Mesenchymal stem cell (in vitro differentiated cells and primary cell): Measurements from ENCODE around the gene GK2.

Source experiments
- DNase-seq: peaks from one replicate; pipeline ENCODE4 v3.0.0-alpha.2; 2013
- H2AFZ ChIP-seq: one replicate; pipeline ENCODE4 v1.6.1; 2013; ENCODE audit warnings: low read depth, mild to moderate bottlenecking, control low read depth, inconsistent platforms, low read length, moderate library complexity
- H2AK5ac ChIP-seq: 2 replicates; pipeline ENCODE4 v1.6.1; 2013; ENCODE audit warnings: low read length, moderate library complexity, mild to moderate bottlenecking, inconsistent platforms; ENCODE audit not compliant: severe bottlenecking
- H2BK120ac ChIP-seq: one replicate; pipeline ENCODE4 v1.6.1; 2013; ENCODE audit warnings: low read depth, mild to moderate bottlenecking, inconsistent platforms, low read length, moderate library complexity
- H2BK12ac ChIP-seq, 2 experiments: one replicate each; pipeline ENCODE4 v1.6.1; 2013; ENCODE audit warnings: inconsistent platforms in 2 of 2, low read length in 2 of 2, mild to moderate bottlenecking in 2 of 2, moderate library complexity in 2 of 2, control low read depth in 1 of 2
- H2BK15ac ChIP-seq: one replicate; pipeline ENCODE4 v1.6.1; 2013; ENCODE audit warnings: mild to moderate bottlenecking, low read depth, inconsistent platforms; ENCODE audit not compliant: poor library complexity, severe bottlenecking
- H2BK5ac ChIP-seq: 2 replicates; pipeline ENCODE4 v1.6.1; 2013; ENCODE audit warnings: low read depth, mild to moderate bottlenecking, low read length, control low read depth, inconsistent platforms; ENCODE audit not compliant: poor library complexity, severe bottlenecking
- H3K14ac ChIP-seq, 2 experiments: one replicate each; pipeline ENCODE4 v1.6.1; 2013; ENCODE audit warnings: inconsistent platforms in 2 of 2, low read length in 2 of 2, control low read depth in 1 of 2, mild to moderate bottlenecking in 1 of 2, moderate library complexity in 1 of 2
- H3K18ac ChIP-seq, 2 experiments: one replicate each; pipeline ENCODE4 v1.6.1; 2013; ENCODE audit warnings: inconsistent platforms in 2 of 2, low read length in 2 of 2, control low read depth in 1 of 2, low read depth in 1 of 2, mild to moderate bottlenecking in 1 of 2
- H3K23ac ChIP-seq, 2 experiments: one replicate each; pipeline ENCODE4 v1.6.1; 2013; ENCODE audit warnings: inconsistent platforms in 2 of 2, low read length in 2 of 2, mild to moderate bottlenecking in 2 of 2, moderate library complexity in 2 of 2, control low read depth in 1 of 2
- H3K27ac ChIP-seq: 2 replicates; pipeline ENCODE4 v1.5.1; 2013; ENCODE audit warnings: mild to moderate bottlenecking, moderate library complexity, low read length, control low read depth, inconsistent platforms; ENCODE audit not compliant: poor library complexity, severe bottlenecking
- H3K27me3 ChIP-seq, 2 experiments: 2 replicates each; pipeline versions ENCODE4 v1.6.1 to v1.7.0; 2013; ENCODE audit warnings: low read length in 2 of 2, mild to moderate bottlenecking in 2 of 2, moderate library complexity in 2 of 2, control low read depth in 1 of 2, inconsistent platforms in 1 of 2; ENCODE audit not compliant: control insufficient read depth in 1 of 2, insufficient read depth in 1 of 2
- H3K36me3 ChIP-seq, 2 experiments: 2 replicates each; pipeline versions ENCODE4 v1.6.1 to v1.7.0; 2013; ENCODE audit warnings: low read length in 2 of 2, control low read depth in 1 of 2, inconsistent platforms in 1 of 2, low read depth in 1 of 2, mild to moderate bottlenecking in 1 of 2; ENCODE audit not compliant: insufficient read depth in 2 of 2, control insufficient read depth in 1 of 2
- H3K4ac ChIP-seq, 2 experiments: one replicate each; pipeline ENCODE4 v1.6.1; 2013; ENCODE audit warnings: inconsistent platforms in 2 of 2, low read length in 2 of 2, mild to moderate bottlenecking in 2 of 2, moderate library complexity in 2 of 2, control low read depth in 1 of 2, low read depth in 1 of 2
- H3K4me1 ChIP-seq: 2 replicates; pipeline ENCODE4 v1.6.1; 2013; ENCODE audit warnings: low read depth, low read length, control low read depth; ENCODE audit not compliant: control insufficient read depth, insufficient read depth
- H3K4me2 ChIP-seq: 2 replicates; pipeline ENCODE4 v1.6.1; 2013; ENCODE audit warnings: low read length, mild to moderate bottlenecking, inconsistent platforms; ENCODE audit not compliant: poor library complexity, severe bottlenecking
- H3K4me3 ChIP-seq, 2 experiments: 2 replicates each; pipeline versions ENCODE4 v1.5.1 to v1.7.0; 2013; ENCODE audit warnings: low read length in 2 of 2, mild to moderate bottlenecking in 2 of 2, control low read depth in 1 of 2, low read depth in 1 of 2; ENCODE audit not compliant: insufficient read depth in 1 of 2
- H3K79me1 ChIP-seq: replicated peaks from 2 replicates; pipeline ENCODE4 v1.6.1; 2013; ENCODE audit warnings: mild to moderate bottlenecking, control low read depth, low read length, inconsistent platforms; ENCODE audit not compliant: poor library complexity, severe bottlenecking
- H3K9ac ChIP-seq: 2 replicates; pipeline ENCODE4 v1.7.0; 2013; ENCODE audit warnings: mild to moderate bottlenecking, low read length, moderate library complexity
- H3K9me3 ChIP-seq: 2 replicates; pipeline ENCODE4 v1.7.0; 2013; ENCODE audit warnings: mild to moderate bottlenecking, low read length; ENCODE audit not compliant: control insufficient read depth
- H4K8ac ChIP-seq: one replicate; pipeline ENCODE4 v1.6.1; 2013; ENCODE audit warnings: inconsistent platforms, mild to moderate bottlenecking, low read length, moderate library complexity
- H4K91ac ChIP-seq: one replicate; pipeline ENCODE4 v1.6.1; 2013; ENCODE audit warnings: mild to moderate bottlenecking, low read length, inconsistent platforms
- WGBS: methylation state at CpG from one replicate; pipeline ENCODE4 v1.1.7; 2013; ENCODE audit warnings: mixed read lengths; 5-methylcytosine and 5-hydroxymethylcytosine counted together

GK2 gene

GRCh38 chr4:79364061-79364460, 44.0 kb downstream of the GK2 start:
- Histone ChIP-seq H3K4ac (no peak overlapping the region), H3K18ac (no peak overlapping the region), H2BK15ac (no peak overlapping the region), H2BK12ac (no peak overlapping the region), H3K36me3 (no peaks in the 10 kb centered on the region), H3K79me1 (no peaks in the 10 kb centered on the region), H2BK5ac (no peak overlapping the region), H2AK5ac (no peak overlapping the region), H3K14ac (no peak overlapping the region), H4K8ac (no peak overlapping the region), H2BK120ac (no peak overlapping the region), H3K4me3 (no peak overlapping the region), H3K9ac (no peak overlapping the region), H3K9me3 (no peaks in the 10 kb centered on the region), H4K91ac (no peak overlapping the region), H3K23ac (no peak overlapping the region), H3K27me3 (no peaks in the 10 kb centered on the region), H3K27ac (no peak overlapping the region), H3K4me2 (no peak overlapping the region), H3K4me1 (no peaks in the 10 kb centered on the region), H2AFZ (no peak overlapping the region)
- DNase-seq: no peak
- WGBS: 90% methylated on average over 6 of the region's 6 CpGs

GRCh38 chr4:79362626-79363025, 45.4 kb downstream of the GK2 start:
- Histone ChIP-seq H2BK12ac (no peak overlapping the region), H3K79me1 (no peaks in the 10 kb centered on the region), H3K4me2 (no peak overlapping the region), H3K14ac (no peak overlapping the region), H4K91ac (no peak overlapping the region), H3K4ac (no peak overlapping the region), H3K4me3 (no peak overlapping the region), H3K23ac (no peak overlapping the region), H4K8ac (no peak overlapping the region), H3K18ac (no peak overlapping the region), H2AK5ac (no peak overlapping the region), H3K9ac (no peak overlapping the region), H3K27ac (no peak overlapping the region), H2BK120ac (no peak overlapping the region), H3K36me3 (no peaks in the 10 kb centered on the region), H2BK15ac (no peak overlapping the region), H2BK5ac (no peak overlapping the region), H3K9me3 (no peaks in the 10 kb centered on the region), H3K27me3 (no peaks in the 10 kb centered on the region), H3K4me1 (no peaks in the 10 kb centered on the region), H2AFZ (no peak overlapping the region)
- DNase-seq: no peak
- WGBS: 100% methylated on average over 3 of the region's 4 CpGs

- Histone ChIP-seq H3K79me1 (no peaks in the 10 kb centered on the region), H3K36me3 (no peaks in the 10 kb centered on the region), H3K27me3 (no peaks in the 10 kb centered on the region), H3K23ac (no peak overlapping the region), H2BK15ac (no peak overlapping the region), H3K9me3 (no peaks in the 10 kb centered on the region), H4K8ac (no peak overlapping the region), H3K9ac (no peak overlapping the region), H3K18ac (no peak overlapping the region), H4K91ac (no peak overlapping the region), H2BK120ac (no peak overlapping the region), H3K4ac (no peak overlapping the region), H2BK5ac (no peak overlapping the region), H3K4me1 (no peaks in the 10 kb centered on the region), H2AFZ (no peak overlapping the region), H2BK12ac (no peak overlapping the region), H3K4me2 (no peak overlapping the region), H3K27ac (no peak overlapping the region), H2AK5ac (no peak overlapping the region), H3K14ac (no peak overlapping the region), H3K4me3 (no peak overlapping the region)
- no peak for DNase-seq
Measured at GRCh38 chr4:79360006-79360405, 48.0 kb downstream of the GK2 start.

- Histone ChIP-seq H3K79me1 (no peaks in the 10 kb centered on the region), H4K8ac (no peak overlapping the region), H3K4ac (no peak overlapping the region), H2BK12ac (no peak overlapping the region), H3K27me3 (no peaks in the 10 kb centered on the region), H3K9ac (no peak overlapping the region), H2BK15ac (no peak overlapping the region), H2AFZ (no peak overlapping the region), H3K36me3 (no peaks in the 10 kb centered on the region), H3K9me3 (no peaks in the 10 kb centered on the region), H3K4me1 (no peaks in the 10 kb centered on the region), H3K4me2 (no peak overlapping the region), H3K27ac (no peak overlapping the region), H4K91ac (no peak overlapping the region), H3K18ac (no peak overlapping the region), H2BK120ac (no peak overlapping the region), H3K23ac (no peak overlapping the region), H2AK5ac (no peak overlapping the region), H3K14ac (no peak overlapping the region), H3K4me3 (no peak overlapping the region), H2BK5ac (no peak overlapping the region)
- WGBS: no CpG with 5 or more reads among the region's 1 CpG
- DNase-seq: no peak
Measured at GRCh38 chr4:79358438-79358837, 49.6 kb downstream of the GK2 start.
